ENCODE measurements around the gene EHF. TPM values are rescaled to one million over a fixed set of nuclear protein-coding genes. Genes with fewer than 3 reads are reported as not detected.

EHF gene
- polyA plus RNA-seq, 1 donor (not counting 4 experiments of a cell fraction or from before 2014, with no cell fraction given), result 64.2 TPM

GRCh38 chr11:34626393-34626792, 5.5 kb downstream of the EHF start:
- no peak for DNase-seq (ENCODE audit: low read depth, low spot score)
- Histone ChIP-seq H3K9me3 (ENCODE audit: control insufficient read depth, low read depth, low read length) (no peaks in the 10 kb centered on the region), H2AFZ (ENCODE audit: control insufficient read depth, low read length) (no peak overlapping the region), H3K4me1 (ENCODE audit: control insufficient read depth, extremely low read depth, insufficient read depth, low read length) (peaks cover 79% of the 10 kb centered on the region), H3K4me2 (ENCODE audit: control insufficient read depth, extremely low read depth, insufficient read depth, low read depth, low read length) (peak overlapping the region; percentile 94), H3K27me3 (ENCODE audit: control insufficient read depth, extremely low read depth, insufficient read depth, low read length) (no peaks in the 10 kb centered on the region), H3K79me2 (ENCODE audit: control insufficient read depth, insufficient read depth, low read length) (peaks cover 97% of the 10 kb centered on the region), H4K20me1 (ENCODE audit: control insufficient read depth, extremely low read depth, insufficient read depth, low read length) (no peaks in the 10 kb centered on the region), H3K27ac (ENCODE audit: control insufficient read depth, insufficient read depth, low read length) (peak overlapping the region; percentile 99), H3K4me3 (ENCODE audit: control insufficient read depth in 2 of 3, extremely low read depth in 1 of 3, insufficient read depth in 2 of 3, low read depth in 1 of 3, low read length in 3 of 3) (peak overlapping the region in 2 of 3 experiments; percentile 46 to 90), H3K36me3 (ENCODE audit: control insufficient read depth in 2 of 2, extremely low read depth in 1 of 2, insufficient read depth in 2 of 2, low read length in 2 of 2) (peaks cover 4 to 19% of the 10 kb centered on the region in 2 experiments), H3K9me1 (ENCODE audit: control insufficient read depth, extremely low read depth, insufficient read depth, low read length) (peaks cover 4% of the 10 kb centered on the region), H3K9ac (ENCODE audit: control insufficient read depth, extremely low read depth, insufficient read depth, low read length) (peak overlapping the region; percentile 52)
- peak; percentile 75 for FAIRE-seq
- TF ChIP-seq, protein P1, sequence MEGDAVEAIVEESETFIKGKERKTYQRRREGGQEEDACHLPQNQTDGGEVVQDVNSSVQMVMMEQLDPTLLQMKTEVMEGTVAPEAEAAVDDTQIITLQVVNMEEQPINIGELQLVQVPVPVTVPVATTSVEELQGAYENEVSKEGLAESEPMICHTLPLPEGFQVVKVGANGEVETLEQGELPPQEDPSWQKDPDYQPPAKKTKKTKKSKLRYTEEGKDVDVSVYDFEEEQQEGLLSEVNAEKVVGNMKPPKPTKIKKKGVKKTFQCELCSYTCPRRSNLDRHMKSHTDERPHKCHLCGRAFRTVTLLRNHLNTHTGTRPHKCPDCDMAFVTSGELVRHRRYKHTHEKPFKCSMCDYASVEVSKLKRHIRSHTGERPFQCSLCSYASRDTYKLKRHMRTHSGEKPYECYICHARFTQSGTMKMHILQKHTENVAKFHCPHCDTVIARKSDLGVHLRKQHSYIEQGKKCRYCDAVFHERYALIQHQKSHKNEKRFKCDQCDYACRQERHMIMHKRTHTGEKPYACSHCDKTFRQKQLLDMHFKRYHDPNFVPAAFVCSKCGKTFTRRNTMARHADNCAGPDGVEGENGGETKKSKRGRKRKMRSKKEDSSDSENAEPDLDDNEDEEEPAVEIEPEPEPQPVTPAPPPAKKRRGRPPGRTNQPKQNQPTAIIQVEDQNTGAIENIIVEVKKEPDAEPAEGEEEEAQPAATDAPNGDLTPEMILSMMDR (optimal IDR thresholded peaks at IDR 0.05 in 1 of 3, IDR thresholded peaks at IDR 0.05 in 1 of 3, conservative IDR thresholded peaks at IDR 0.05 in 1 of 3; ENCODE audit: extremely low read depth in 1 of 3, insufficient read depth in 2 of 3, low read length in 3 of 3), result no peak
- TF ChIP-seq EZH2 (IDR thresholded peaks at IDR 0.05; ENCODE audit: low read length), result no peak
- dilution Hi-C loops (cut with MboI; ENCODE audit: extremely low pct_ligation_motif_present, low sequenced_read_pairs), result no loop called here

GRCh38 chr11:34627197-34627596, 6.3 kb downstream of the EHF start:
- Histone ChIP-seq H4K20me1 (ENCODE audit: control insufficient read depth, extremely low read depth, insufficient read depth, low read length) (no peaks in the 10 kb centered on the region), H3K27ac (ENCODE audit: control insufficient read depth, insufficient read depth, low read length) (peak overlapping the region; percentile 99), H3K4me1 (ENCODE audit: control insufficient read depth, extremely low read depth, insufficient read depth, low read length) (peaks cover 82% of the 10 kb centered on the region), H3K4me2 (ENCODE audit: control insufficient read depth, extremely low read depth, insufficient read depth, low read depth, low read length) (peak overlapping the region; percentile 94), H3K27me3 (ENCODE audit: control insufficient read depth, extremely low read depth, insufficient read depth, low read length) (no peaks in the 10 kb centered on the region), H3K9me1 (ENCODE audit: control insufficient read depth, extremely low read depth, insufficient read depth, low read length) (peaks cover 4% of the 10 kb centered on the region), H2AFZ (ENCODE audit: control insufficient read depth, low read length) (no peak overlapping the region), H3K4me3 (ENCODE audit: control insufficient read depth in 2 of 3, extremely low read depth in 1 of 3, insufficient read depth in 2 of 3, low read depth in 1 of 3, low read length in 3 of 3) (peak overlapping the region in 2 of 3 experiments; percentile 46 to 90), H3K9me3 (ENCODE audit: control insufficient read depth, low read depth, low read length) (no peaks in the 10 kb centered on the region), H3K36me3 (ENCODE audit: control insufficient read depth in 2 of 2, extremely low read depth in 1 of 2, insufficient read depth in 2 of 2, low read length in 2 of 2) (peaks cover 4 to 19% of the 10 kb centered on the region in 2 experiments), H3K79me2 (ENCODE audit: control insufficient read depth, insufficient read depth, low read length) (peaks cover 97% of the 10 kb centered on the region), H3K9ac (ENCODE audit: control insufficient read depth, extremely low read depth, insufficient read depth, low read length) (peak overlapping the region; percentile 52)
- dilution Hi-C loops (cut with MboI; ENCODE audit: extremely low pct_ligation_motif_present, low sequenced_read_pairs), result no loop called here
- FAIRE-seq (peak; percentile 91), DNase-seq (ENCODE audit: low read depth, low spot score) (peak; percentile 88)
- TF ChIP-seq, protein P1 (optimal IDR thresholded peaks at IDR 0.05 in 1 of 3, IDR thresholded peaks at IDR 0.05 in 1 of 3, conservative IDR thresholded peaks at IDR 0.05 in 1 of 3; ENCODE audit: extremely low read depth in 1 of 3, insufficient read depth in 2 of 3, low read length in 3 of 3), result no peak
- TF ChIP-seq EZH2 (IDR thresholded peaks at IDR 0.05; ENCODE audit: low read length), result no peak

Data from keratinocyte (primary cell).